DMS53 treated with DMSO at 0.1 percent for 48 hours (cell line): ENCODE results near the gene UFL1.
"Not testable (repeated sequence)": the region's sequence is repeated elsewhere in the genome, so short reads cannot be mapped to it uniquely, and the experiment has no call there.

Source experiments
- DNase-seq: peaks from one replicate; lab custom pipeline; 2025; ENCODE audit not compliant: unreplicated experiment; lab: John Stamatoyannopoulos, UW

Gene UFL1

GRCh38 chr6:96521644-96522464, at the start of gene UFL1:
UFL1 (plus strand) TSS chr6:96521806; CDS start chr6:96521874, 68 bp downstream.
- peak; percentile 84 for DNase-seq

GRCh38 chr6:96472291-96472690, 49.3 kb upstream of the UFL1 start:
- not testable (repeated sequence) for DNase-seq

GRCh38 chr6:96478695-96479094, 42.9 kb upstream of the UFL1 start:
- DNase-seq: no peak

GRCh38 chr6:96491926-96492325, 29.7 kb upstream of the UFL1 start:
- no peak for DNase-seq

- peak; percentile 63 for DNase-seq
These were observed 21.8 kb upstream of the UFL1 start for GRCh38 chr6:96499781-96500180.

- no peak for DNase-seq
These were observed 18.7 kb upstream of the UFL1 start for GRCh38 chr6:96502915-96503314.

- no peak for DNase-seq
These were observed 16.2 kb upstream of the UFL1 start for GRCh38 chr6:96505363-96505762.

GRCh38 chr6:96509281-96509680, 12.3 kb upstream of the UFL1 start:
- no peak for DNase-seq

GRCh38 chr6:96520171-96521115, 1.2 kb upstream of the UFL1 start:
- DNase-seq: peak; percentile 7

- DNase-seq: no peak
These were observed 331 bp upstream of the UFL1 start for GRCh38 chr6:96521306-96521643.

GRCh38 chr6:96522465-96523009, 931 bp downstream of the UFL1 start:
- no peak for DNase-seq

GRCh38 chr6:96528193-96528592, 6.6 kb downstream of the UFL1 start:
- DNase-seq: no peak

GRCh38 chr6:96532399-96532798, 10.8 kb downstream of the UFL1 start:
- no peak for DNase-seq

- DNase-seq: no peak
These were observed 16.1 kb downstream of the UFL1 start for GRCh38 chr6:96537726-96538125.

- no peak for DNase-seq
These were observed 21.1 kb downstream of the UFL1 start for GRCh38 chr6:96542702-96543101.

- DNase-seq: no peak
These were observed 24.3 kb downstream of the UFL1 start for GRCh38 chr6:96545882-96546281.

GRCh38 chr6:96547654-96548053, 26.0 kb downstream of the UFL1 start:
- no peak for DNase-seq

GRCh38 chr6:96554558-96554957, 33.0 kb downstream of the UFL1 start:
- no peak for DNase-seq

GRCh38 chr6:96559740-96560139, 38.1 kb downstream of the UFL1 start:
- DNase-seq: not testable (repeated sequence)

GRCh38 chr6:96562886-96563285, 41.3 kb downstream of the UFL1 start, which contains the start of gene FHL5:
FHL5 (plus strand) TSS chr6:96563128; CDS start chr6:96603614, 40,486 bp downstream.
- no peak for DNase-seq

- no peak for DNase-seq
These were observed 42.2 kb downstream of the UFL1 start for GRCh38 chr6:96563853-96564252.

GRCh38 chr6:96570053-96570452, 48.4 kb downstream of the UFL1 start:
- DNase-seq: no peak
